Fibroblast of mammary gland (primary cell): Measurements from ENCODE around the gene GCH1.

Source experiments
- DNase-seq: peaks from one replicate; pipeline ENCODE4 v3.0.0-alpha.2; 2010; ENCODE audit warnings: low read depth
- H3K4me3 ChIP-seq: 2 replicates; pipeline ENCODE4 v1.5.1; 2011; ENCODE audit warnings: low read depth, mild to moderate bottlenecking, low read length, moderate library complexity; ENCODE audit not compliant: control insufficient read depth
- CTCF ChIP-seq: conservative IDR thresholded peaks from 2 replicates; pipeline ENCODE4 v1.5.1; 2011; ENCODE audit warnings: low read depth, low read length, inconsistent platforms; ENCODE audit not compliant: control insufficient read depth, insufficient read depth

Gene GCH1

GRCh38 chr14:54816450-54816849 is 86.2 kb downstream of the GCH1 start:
- H3K4me3 ChIP-seq = no peak overlapping the region
- TF ChIP-seq CTCF = no peak
- no peak for DNase-seq

- DNase-seq = no peak
- no peak for TF ChIP-seq CTCF
- no peak overlapping the region for H3K4me3 ChIP-seq
Measured at GRCh38 chr14:54815515-54815914, 87.1 kb downstream of the GCH1 start.

- TF ChIP-seq CTCF = no peak
- peak; percentile 80 for DNase-seq
Measured at GRCh38 chr14:54815016-54815415, 87.6 kb downstream of the GCH1 start.

GRCh38 chr14:54814076-54814475 is 88.5 kb downstream of the GCH1 start:
- TF ChIP-seq CTCF = peak; percentile 26
- DNase-seq = no peak
- H3K4me3 ChIP-seq = no peak overlapping the region

More at GRCh38 chr14:54815016-54815415, 87.6 kb downstream of the GCH1 start:
- H3K4me3 ChIP-seq = no peak overlapping the region

GRCh38 chr14:54813081-54813480 is 89.5 kb downstream of the GCH1 start:
- no peak for TF ChIP-seq CTCF
- no peak overlapping the region for H3K4me3 ChIP-seq
- DNase-seq = no peak

- H3K4me3 ChIP-seq = no peak overlapping the region
- DNase-seq = no peak
- TF ChIP-seq CTCF = no peak
Measured at GRCh38 chr14:54812617-54813016, 90.0 kb downstream of the GCH1 start.

- no peak overlapping the region for H3K4me3 ChIP-seq
- no peak for DNase-seq
- TF ChIP-seq CTCF = no peak
Measured at GRCh38 chr14:54809767-54810166, 92.9 kb downstream of the GCH1 start.
